Thyroid gland (tissue), 4 donors: ENCODE results near the gene SMIM36.

Source experiments
- CTCF ChIP-seq, 6 experiments: fragments of 200-600 bp in 3 of 6; fragments of 450-650 bp in 3 of 6; sonication (generic) in 3 of 6; IDR thresholded peaks; one replicate each; pipeline ENCODE4 v1.5.1; 2016 to 2019; ENCODE audit warnings: antibody characterized with exemption in 6 of 6, mild to moderate bottlenecking in 2 of 6, inconsistent platforms in 1 of 6, moderate library complexity in 1 of 6
- POLR2A ChIP-seq, 2 donors: fragments of 450-650 bp; IDR thresholded peaks; one replicate each; pipeline ENCODE4 v1.6.1; 2017; ENCODE audit warnings: antibody characterized with exemption in 2 of 2, mild to moderate bottlenecking in 2 of 2, moderate library complexity in 1 of 2

- TF ChIP-seq CTCF (IDR thresholded peaks at IDR 0.05), result no peak
- no peak for TF ChIP-seq POLR2A (IDR thresholded peaks at IDR 0.05)
Measured at GRCh38 chr17:55427587-55427882, 83.7 kb downstream of the SMIM36 start.
